Measurements from ENCODE around the gene FLNB.
A peak's percentile ranks its signal among the peaks of the same experiment; 100 is the strongest.

FLNB gene

GRCh38 chr3:58173029-58173668, 164.9 kb downstream of the FLNB start:
- DNase-seq: no peak

GRCh38 chr3:58173669-58174398, 165.6 kb downstream of the FLNB start:
- DNase-seq: no peak

GRCh38 chr3:58175187-58175436, 166.9 kb downstream of the FLNB start:
- DNase-seq: no peak

GRCh38 chr3:58175437-58176184, 167.4 kb downstream of the FLNB start:
- DNase-seq: no peak

- DNase-seq: no peak
Observed at GRCh38 chr3:58176185-58176530, 167.9 kb downstream of the FLNB start.

GRCh38 chr3:58176827-58177489, 168.7 kb downstream of the FLNB start:
- DNase-seq: no peak

- peak; percentile 52 for DNase-seq
Observed at GRCh38 chr3:58177747-58178527, 169.7 kb downstream of the FLNB start.

- DNase-seq: no peak
Observed at GRCh38 chr3:58178528-58179234, 170.5 kb downstream of the FLNB start.

GRCh38 chr3:58179235-58180098, 171.2 kb downstream of the FLNB start:
- DNase-seq: no peak

- DNase-seq: no peak
Observed at GRCh38 chr3:58180099-58180880, 172.1 kb downstream of the FLNB start.

- DNase-seq: no peak
Observed at GRCh38 chr3:58180940-58181587, 172.8 kb downstream of the FLNB start.

- DNase-seq: no peak
Observed at GRCh38 chr3:58183221-58183620, 175.0 kb downstream of the FLNB start.

- no peak for DNase-seq
Observed at GRCh38 chr3:58183891-58184290, 175.7 kb downstream of the FLNB start.

GRCh38 chr3:58184309-58184981, 176.2 kb downstream of the FLNB start:
- no peak for DNase-seq

GRCh38 chr3:58184982-58185360, 176.7 kb downstream of the FLNB start:
- DNase-seq: no peak

GRCh38 chr3:58188173-58188564, 179.9 kb downstream of the FLNB start:
- no peak for DNase-seq

- no peak for DNase-seq
Observed at GRCh38 chr3:58188921-58189451, 180.8 kb downstream of the FLNB start.

- no peak for DNase-seq
Observed at GRCh38 chr3:58189691-58190090, 181.5 kb downstream of the FLNB start.

GRCh38 chr3:58190291-58190690, 182.1 kb downstream of the FLNB start:
- no peak for DNase-seq
